ENCODE measurements around the gene PEX6. TPM values are rescaled to one million over a fixed set of nuclear protein-coding genes. Genes with fewer than 3 reads are reported as not detected.

The PEX6 gene
- total and polyA plus RNA-seq, 2 of the 13 experiments (the other 11 are each of a cell fraction or from before 2014, with no cell fraction given): 5.1 to 6.7 TPM

GRCh38 chr6:42960243-42961019 is 18.6 kb downstream of the PEX6 start, which contains the start of gene GNMT (continued):
- TF ChIP-seq PAXIP1 (CRISPR knock-in tag; conservative IDR thresholded peaks at IDR 0.05): peak; percentile 43; the same call in 1 of the 2 replicates
- TF ChIP-seq HNRNPUL1 (IDR thresholded peaks at IDR 0.05; ENCODE audit: low read depth, low read length): no peak
- no peak for TF ChIP-seq MAFK (conservative IDR thresholded peaks at IDR 0.05 in 1 of 2, IDR thresholded peaks at IDR 0.05 in 1 of 2; ENCODE audit: low read length in 2 of 2)
- peak; percentile 87 for TF ChIP-seq HBP1 (CRISPR knock-in tag; IDR thresholded peaks at IDR 0.05; ENCODE audit: low read depth)
- TF ChIP-seq RBM22 (optimal IDR thresholded peaks at IDR 0.05; ENCODE audit: low read length): no peak
- TF ChIP-seq HNRNPL (IDR thresholded peaks at IDR 0.05; ENCODE audit: low read depth, low read length): peak; percentile 76; the same call in 1 of the 2 replicates
- TF ChIP-seq ZNF678 (CRISPR knock-in tag; IDR thresholded peaks at IDR 0.05): no peak
- no peak for TF ChIP-seq CSRNP2 (CRISPR knock-in tag; conservative IDR thresholded peaks at IDR 0.05; ENCODE audit: low read depth)
- no peak for TF ChIP-seq SUZ12 (IDR thresholded peaks at IDR 0.05; ENCODE audit: low read depth, low read length)
- no peak for TF ChIP-seq FOXA1 (IDR thresholded peaks at IDR 0.05)
- TF ChIP-seq FOXA1 (CRISPR knock-in tag; IDR thresholded peaks at IDR 0.05): no peak
- no peak for TF ChIP-seq ZBTB39 (CRISPR knock-in tag; IDR thresholded peaks at IDR 0.05)
- TF ChIP-seq ETV6 (CRISPR knock-in tag; conservative IDR thresholded peaks at IDR 0.05): no peak
- peak; percentile 20; the same call in 1 of the 2 replicates for TF ChIP-seq ZSCAN9 (CRISPR knock-in tag; IDR thresholded peaks at IDR 0.05; ENCODE audit: borderline replicate concordance)
- no peak for TF ChIP-seq ATF6 (CRISPR knock-in tag; conservative IDR thresholded peaks at IDR 0.05)
- no peak for TF ChIP-seq CEBPG (CRISPR knock-in tag; IDR thresholded peaks at IDR 0.05)
- peak; percentile 54; the same call in 1 of the 2 replicates for TF ChIP-seq SNAPC2 (CRISPR knock-in tag; IDR thresholded peaks at IDR 0.05)

All from HepG2 (cell line).